GM12864 (cell line): Measurements from ENCODE around the gene CD2BP2.
A peak's percentile ranks its signal among the peaks of the same experiment; 100 is the strongest.

ENCODE experiments used
- DNase-seq: peaks from one replicate; pipeline ENCODE4 v3.0.0-alpha.2; 2011; ENCODE audit warnings: low read depth
- H3K4me3 ChIP-seq: 2 replicates; pipeline ENCODE4 v1.5.1; 2011; ENCODE audit warnings: mild to moderate bottlenecking, low read depth, low read length, control low read depth
- CTCF ChIP-seq: IDR thresholded peaks from 2 replicates; pipeline ENCODE4 v1.5.1; 2011; ENCODE audit warnings: low read depth, mild to moderate bottlenecking, moderate library complexity, low read length, control low read depth, inconsistent platforms; ENCODE audit errors: missing control alignments

Gene CD2BP2

GRCh38 chr16:30355144-30355953, at the start of gene CD2BP2:
CD2BP2 (minus strand) TSS chr16:30355308; CDS start chr16:30354681, 627 bp downstream.
- TF ChIP-seq CTCF = no peak
- peak; percentile 95 for DNase-seq
- H3K4me3 ChIP-seq = peak within 1 kb of the TSS; percentile 77

GRCh38 chr16:30401768-30402425, 46.8 kb upstream of the CD2BP2 start:
- no peak for TF ChIP-seq CTCF
- H3K4me3 ChIP-seq = no peak overlapping the region
- DNase-seq = no peak

GRCh38 chr16:30399435-30400186, 44.5 kb upstream of the CD2BP2 start:
- no peak for TF ChIP-seq CTCF
- DNase-seq = no peak
- peak overlapping the region; percentile 57 for H3K4me3 ChIP-seq

GRCh38 chr16:30398661-30399434, 43.7 kb upstream of the CD2BP2 start:
- DNase-seq = no peak
- no peak overlapping the region for H3K4me3 ChIP-seq
- TF ChIP-seq CTCF = no peak

- no peak for TF ChIP-seq CTCF
- H3K4me3 ChIP-seq = no peak overlapping the region
- no peak for DNase-seq
Observed at GRCh38 chr16:30397776-30398660, 42.9 kb upstream of the CD2BP2 start.
